Measurements from ENCODE around the gene ACSM2A.
"Not testable (repeated sequence)": the region's sequence is repeated elsewhere in the genome, so short reads cannot be mapped to it uniquely, and the experiment has no call there.

DNA sequence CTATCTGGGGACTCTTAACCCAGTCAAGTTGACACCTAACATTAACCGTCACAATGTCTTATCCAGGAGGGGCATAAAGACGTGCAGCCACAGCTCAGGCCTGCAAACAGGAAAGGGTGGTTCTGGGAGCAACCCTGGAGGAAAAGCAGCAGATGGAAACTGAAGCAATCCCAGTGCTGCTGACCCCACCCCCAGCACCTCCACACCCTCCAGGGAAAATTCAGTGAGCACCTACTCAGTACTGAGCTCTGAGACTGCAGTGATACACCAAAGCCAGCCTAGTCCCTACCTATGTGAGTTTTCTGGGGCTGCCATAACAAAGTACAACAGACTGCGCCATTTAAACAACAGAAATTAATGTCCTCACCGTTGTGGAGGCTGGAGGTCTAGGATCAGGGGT is 9.5 kb upstream of the ACSM2A start:
- TF ChIP-seq, protein P1, sequence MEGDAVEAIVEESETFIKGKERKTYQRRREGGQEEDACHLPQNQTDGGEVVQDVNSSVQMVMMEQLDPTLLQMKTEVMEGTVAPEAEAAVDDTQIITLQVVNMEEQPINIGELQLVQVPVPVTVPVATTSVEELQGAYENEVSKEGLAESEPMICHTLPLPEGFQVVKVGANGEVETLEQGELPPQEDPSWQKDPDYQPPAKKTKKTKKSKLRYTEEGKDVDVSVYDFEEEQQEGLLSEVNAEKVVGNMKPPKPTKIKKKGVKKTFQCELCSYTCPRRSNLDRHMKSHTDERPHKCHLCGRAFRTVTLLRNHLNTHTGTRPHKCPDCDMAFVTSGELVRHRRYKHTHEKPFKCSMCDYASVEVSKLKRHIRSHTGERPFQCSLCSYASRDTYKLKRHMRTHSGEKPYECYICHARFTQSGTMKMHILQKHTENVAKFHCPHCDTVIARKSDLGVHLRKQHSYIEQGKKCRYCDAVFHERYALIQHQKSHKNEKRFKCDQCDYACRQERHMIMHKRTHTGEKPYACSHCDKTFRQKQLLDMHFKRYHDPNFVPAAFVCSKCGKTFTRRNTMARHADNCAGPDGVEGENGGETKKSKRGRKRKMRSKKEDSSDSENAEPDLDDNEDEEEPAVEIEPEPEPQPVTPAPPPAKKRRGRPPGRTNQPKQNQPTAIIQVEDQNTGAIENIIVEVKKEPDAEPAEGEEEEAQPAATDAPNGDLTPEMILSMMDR (IDR thresholded peaks at IDR 0.05) = not testable (repeated sequence)
- not testable (repeated sequence) for TF ChIP-seq POLR2A (IDR thresholded peaks at IDR 0.05); POLR2AphosphoS5 (IDR thresholded peaks at IDR 0.05; ENCODE audit: insufficient read depth in 1 of 2, low read depth in 1 of 2)
